Peyer's patch (tissue), 4 donors: ENCODE data around the gene ARHGAP26.

Source experiments
- POLR2A ChIP-seq, 2 donors: fragments of 450-650 bp; IDR thresholded peaks; one replicate each; pipeline ENCODE4 v1.5.1; 2017; ENCODE audit warnings: antibody characterized with exemption in 2 of 2, mild to moderate bottlenecking in 2 of 2, moderate library complexity in 2 of 2
- TF ChIP-seq, protein P1 (sequence below), 6 experiments: fragments of 450-650 bp in 4 of 6; fragments of 200-600 bp in 2 of 6; sonication (generic) in 1 of 6; IDR thresholded peaks; one replicate each; pipeline ENCODE4 v1.5.1; 2017 to 2019; ENCODE audit warnings: antibody characterized with exemption in 6 of 6, mild to moderate bottlenecking in 3 of 6, moderate library complexity in 1 of 6

DNA sequence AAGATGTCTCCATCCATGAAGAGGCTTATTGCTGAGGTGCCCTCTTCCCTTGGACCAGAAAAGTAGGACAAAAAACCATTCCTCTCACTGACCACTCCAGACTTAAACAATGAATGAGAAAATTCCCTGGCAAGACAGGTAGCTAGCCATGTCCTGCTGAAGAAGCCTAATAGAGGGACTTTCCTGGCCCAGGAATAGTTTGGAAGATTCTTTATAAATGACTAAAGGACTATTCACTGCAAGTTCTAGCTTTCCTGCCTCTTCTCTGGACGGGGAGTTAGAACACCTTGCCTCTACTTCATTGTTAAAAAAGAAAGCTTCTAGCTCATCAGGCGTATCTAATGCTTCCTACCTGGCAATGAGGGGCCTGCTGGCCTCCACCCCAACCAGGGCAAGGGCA lies 479.7 kb downstream of the ARHGAP26 start:
- TF ChIP-seq POLR2A (IDR thresholded peaks at IDR 0.05), result no peak
- TF ChIP-seq, protein P1, sequence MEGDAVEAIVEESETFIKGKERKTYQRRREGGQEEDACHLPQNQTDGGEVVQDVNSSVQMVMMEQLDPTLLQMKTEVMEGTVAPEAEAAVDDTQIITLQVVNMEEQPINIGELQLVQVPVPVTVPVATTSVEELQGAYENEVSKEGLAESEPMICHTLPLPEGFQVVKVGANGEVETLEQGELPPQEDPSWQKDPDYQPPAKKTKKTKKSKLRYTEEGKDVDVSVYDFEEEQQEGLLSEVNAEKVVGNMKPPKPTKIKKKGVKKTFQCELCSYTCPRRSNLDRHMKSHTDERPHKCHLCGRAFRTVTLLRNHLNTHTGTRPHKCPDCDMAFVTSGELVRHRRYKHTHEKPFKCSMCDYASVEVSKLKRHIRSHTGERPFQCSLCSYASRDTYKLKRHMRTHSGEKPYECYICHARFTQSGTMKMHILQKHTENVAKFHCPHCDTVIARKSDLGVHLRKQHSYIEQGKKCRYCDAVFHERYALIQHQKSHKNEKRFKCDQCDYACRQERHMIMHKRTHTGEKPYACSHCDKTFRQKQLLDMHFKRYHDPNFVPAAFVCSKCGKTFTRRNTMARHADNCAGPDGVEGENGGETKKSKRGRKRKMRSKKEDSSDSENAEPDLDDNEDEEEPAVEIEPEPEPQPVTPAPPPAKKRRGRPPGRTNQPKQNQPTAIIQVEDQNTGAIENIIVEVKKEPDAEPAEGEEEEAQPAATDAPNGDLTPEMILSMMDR (IDR thresholded peaks at IDR 0.05), result no peak
